ENCODE measurements around the gene NUB1.

NUB1 gene

DNA sequence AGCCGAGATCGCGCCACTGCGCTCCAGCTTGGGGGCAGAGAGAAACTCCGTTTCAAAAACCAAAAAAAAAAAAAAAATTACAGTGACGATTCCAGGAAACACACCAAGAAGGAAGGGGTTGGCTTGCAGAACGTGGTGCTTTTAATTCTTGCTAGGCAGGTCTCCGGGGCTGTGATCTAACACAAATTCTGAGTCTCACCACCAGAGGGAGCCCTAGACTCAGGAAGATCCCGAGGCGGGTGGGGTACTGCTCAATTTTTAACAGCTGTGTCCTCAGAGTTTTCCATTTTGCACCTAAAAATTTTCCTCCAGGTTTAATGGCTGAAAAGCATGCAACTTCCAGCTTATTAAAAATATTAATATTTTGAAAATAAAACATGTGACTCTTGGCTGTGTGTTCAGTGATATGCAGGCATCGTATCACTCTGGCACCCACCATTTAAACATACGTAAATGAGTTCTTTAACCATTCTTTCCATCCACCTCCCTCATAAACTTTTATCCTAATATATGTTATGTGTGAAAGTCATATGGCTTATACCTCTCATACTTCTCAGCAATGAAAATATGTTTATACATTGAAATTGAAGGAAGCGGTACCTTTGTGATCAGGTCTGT lies 26.5 kb upstream of the NUB1 start:
- DNase-seq: peak; percentile 15

GRCh38 chr7:151316896-151317295 lies 24.7 kb upstream of the NUB1 start:
- no peak for DNase-seq

DNA sequence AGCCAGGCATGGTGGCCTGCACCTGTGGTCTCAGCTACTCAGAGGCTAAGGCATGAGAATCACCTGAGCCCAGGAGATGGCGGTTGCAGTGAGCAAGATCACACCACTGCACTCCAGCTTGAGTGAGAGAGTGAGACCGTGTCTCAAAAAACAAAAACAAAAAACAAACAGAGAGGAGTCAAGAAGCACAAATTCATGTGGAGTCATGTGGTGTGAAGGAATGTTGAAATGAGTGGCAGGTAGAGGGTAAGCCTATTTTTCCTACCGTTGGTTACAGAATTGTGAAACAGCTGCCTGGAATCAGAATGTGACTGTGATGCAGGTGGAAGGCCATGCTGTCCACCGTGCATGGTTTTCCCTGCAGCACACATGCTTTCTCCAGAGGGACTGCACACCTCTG lies 23.7 kb upstream of the NUB1 start:
- DNase-seq: no peak

DNA sequence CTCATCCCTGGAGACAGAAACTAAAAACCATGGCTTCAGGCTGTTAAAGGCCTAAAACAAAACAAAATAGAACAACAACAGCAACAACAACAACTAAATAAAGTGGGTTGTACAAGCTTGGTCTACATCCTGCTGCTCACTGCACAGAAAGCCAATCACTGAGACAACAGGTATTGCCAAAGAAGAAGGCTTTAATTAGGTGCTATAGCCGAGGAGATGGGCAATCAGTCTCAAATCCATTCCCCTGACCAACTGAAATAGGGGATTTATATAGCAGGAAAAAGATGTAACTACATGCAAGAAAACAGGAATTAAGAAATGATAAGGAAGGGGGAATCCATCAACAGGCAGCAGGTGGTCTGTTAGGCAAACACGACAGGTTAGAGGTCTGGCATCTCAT lies 22.4 kb upstream of the NUB1 start:
- DNase-seq: no peak

DNA sequence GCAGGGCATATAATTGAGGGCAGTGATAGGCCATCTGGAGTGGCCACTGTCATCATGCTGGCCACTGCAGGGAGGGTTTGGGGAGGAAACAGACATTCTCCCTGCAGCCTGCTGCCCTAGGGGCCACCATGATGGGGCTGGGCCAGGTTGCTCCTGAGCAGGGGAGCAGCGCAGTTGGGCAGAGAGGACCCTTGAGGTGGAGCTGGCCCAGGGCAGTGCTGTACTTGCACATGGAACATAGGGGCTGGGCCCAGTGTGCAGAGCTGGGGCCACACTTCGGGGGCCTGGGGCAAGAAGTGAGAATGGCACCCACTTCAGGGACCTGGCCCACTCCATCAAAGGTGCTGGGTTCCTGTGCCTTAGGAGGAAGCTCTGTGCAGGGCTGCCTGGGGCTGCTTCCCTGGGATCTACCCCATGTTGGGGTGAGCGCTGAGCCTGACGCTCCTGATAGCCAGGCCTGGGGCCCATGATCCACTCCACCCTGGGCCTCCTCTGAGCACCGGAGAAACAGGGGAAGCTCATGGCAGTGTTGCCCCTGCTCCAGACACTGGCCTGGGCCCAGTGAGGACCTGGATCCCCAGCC lies 21.3 kb upstream of the NUB1 start:
- DNase-seq: no peak

DNA sequence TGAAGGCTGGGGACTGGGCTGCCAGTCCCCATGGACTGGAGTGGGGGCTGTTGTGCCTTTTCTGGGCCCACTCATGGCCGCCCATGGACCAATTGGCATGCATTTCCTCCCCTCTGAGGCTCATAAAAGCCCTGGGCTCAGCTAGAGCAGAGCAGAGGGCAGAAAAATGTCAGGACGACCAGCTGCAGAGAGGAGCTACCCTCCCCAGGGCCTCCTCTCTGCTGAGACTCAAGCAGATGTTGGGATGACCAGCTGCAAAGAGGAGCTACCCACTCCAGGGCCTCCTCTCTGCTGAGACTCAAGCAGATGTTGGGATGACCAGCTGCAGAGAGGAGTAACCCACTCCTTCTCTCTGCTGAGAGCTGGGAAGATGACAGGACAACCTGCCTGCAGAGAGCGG lies 20.3 kb upstream of the NUB1 start:
- no peak for DNase-seq

- DNase-seq: no peak
Observed at GRCh38 chr7:151322906-151323305, 18.7 kb upstream of the NUB1 start.

GRCh38 chr7:151327022-151327421 lies 14.6 kb upstream of the NUB1 start:
- no peak for DNase-seq

DNA sequence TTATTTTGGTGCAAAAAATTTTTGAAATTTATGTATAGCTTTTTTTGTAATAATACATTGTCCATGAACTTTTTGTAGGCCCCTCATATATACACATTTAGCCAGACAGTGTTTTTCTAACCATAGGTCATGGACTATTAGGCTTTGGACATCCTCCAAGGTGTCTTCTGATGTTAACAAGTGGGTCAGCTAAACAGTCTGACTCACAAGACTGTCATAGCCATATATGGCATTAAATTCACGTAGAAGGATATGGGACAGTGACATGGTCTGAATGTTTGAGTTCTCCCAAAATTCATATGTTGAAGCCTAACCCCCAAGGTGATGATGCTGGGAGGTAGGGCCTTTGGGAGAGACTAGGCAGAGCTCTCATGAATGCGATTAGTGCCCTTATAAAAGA lies 14.0 kb upstream of the NUB1 start:
- DNase-seq: peak; percentile 57

GRCh38 chr7:151330181-151330580 lies 11.4 kb upstream of the NUB1 start:
- DNase-seq: no peak

DNA sequence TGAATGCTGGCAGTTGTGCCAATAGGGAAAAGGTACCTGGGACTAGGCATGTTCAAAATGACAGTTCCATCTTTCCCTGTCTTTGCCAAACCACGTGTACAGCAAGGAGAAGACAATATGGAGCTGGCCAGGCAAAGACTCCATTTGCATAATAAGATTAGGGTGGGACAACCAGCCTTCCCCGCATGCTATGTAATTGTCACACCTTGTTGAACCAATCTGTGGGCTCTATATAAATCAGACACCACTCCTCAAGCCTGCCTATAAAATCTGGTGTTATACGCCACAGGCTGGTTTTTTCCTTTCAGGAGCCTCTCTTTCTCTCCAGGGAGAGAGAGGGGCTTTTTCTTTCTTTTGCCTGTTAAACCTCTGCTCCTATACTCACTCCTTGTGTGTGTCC lies 11.0 kb upstream of the NUB1 start:
- no peak for DNase-seq

DNA sequence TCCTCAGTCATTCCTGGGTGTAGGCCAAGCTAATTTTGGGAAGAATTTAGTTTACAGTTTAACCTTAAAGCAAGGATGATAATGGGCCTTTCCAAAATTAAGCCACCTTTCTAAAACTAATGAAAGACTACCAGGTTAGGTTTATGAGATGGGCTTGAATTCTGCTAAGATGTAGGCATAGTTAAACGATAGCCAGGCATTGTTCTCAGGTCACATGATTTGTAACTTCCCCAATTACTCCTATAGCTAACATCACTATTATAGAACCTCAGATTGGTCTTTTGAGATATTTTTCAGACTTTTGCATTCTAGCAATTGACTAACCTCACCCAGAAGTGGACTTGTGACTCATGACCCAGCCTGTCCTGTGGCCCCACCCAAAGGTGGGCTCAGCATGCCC lies 7.0 kb upstream of the NUB1 start:
- DNase-seq: no peak

DNA sequence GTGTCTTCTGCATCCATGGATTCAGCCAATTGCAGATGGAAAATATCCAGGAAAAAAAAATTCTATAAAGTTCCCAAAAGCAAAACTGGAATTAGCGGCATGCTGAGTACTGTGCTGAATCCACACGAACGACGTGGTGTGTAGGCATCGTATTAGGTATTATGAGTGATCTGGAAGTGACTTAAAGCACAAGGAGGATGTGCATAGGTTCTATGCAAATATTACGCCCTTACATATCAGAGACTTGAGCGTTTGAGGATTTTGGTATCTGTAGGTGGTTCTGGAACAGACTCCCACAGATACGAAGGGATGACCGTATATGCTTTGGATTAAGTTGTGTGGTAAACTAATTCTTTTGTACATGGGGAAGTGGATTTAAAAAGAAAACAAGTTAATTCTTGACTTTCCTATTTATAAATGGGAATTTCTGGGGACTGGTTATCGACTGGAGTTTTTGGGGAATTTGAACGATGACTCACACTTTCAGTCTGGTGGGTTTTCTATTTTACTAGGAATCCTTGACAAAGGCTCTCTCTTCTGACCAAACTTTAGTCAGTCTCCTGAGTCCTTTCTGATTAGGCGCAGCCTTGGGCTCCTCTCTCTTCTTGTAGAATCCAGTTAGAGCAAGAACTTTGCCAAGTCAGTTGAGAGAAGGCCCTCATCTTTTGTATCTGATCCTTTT lies 5.4 kb upstream of the NUB1 start:
- DNase-seq: no peak

- DNase-seq: no peak
Observed at GRCh38 chr7:151337346-151337745, 4.3 kb upstream of the NUB1 start.

DNA sequence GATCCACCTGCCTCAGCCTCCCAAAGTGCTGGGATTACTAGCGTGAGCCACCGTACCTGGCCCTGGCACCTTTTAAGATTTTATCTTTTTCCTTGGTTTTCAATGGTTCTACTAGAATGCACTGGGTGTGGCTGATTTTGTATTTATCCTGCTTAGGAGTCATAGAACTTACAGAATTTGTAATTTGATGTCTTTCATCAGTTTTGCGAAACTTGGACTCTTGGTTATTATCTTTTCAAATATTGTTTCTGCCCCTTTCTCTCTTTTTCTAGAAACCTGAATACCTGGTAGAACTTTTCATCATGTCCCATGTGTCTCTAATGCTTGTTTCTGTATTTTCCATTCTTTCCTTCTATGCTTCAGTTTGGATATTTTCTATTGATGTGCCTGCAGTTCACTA lies 2.8 kb upstream of the NUB1 start:
- no peak for DNase-seq

DNA sequence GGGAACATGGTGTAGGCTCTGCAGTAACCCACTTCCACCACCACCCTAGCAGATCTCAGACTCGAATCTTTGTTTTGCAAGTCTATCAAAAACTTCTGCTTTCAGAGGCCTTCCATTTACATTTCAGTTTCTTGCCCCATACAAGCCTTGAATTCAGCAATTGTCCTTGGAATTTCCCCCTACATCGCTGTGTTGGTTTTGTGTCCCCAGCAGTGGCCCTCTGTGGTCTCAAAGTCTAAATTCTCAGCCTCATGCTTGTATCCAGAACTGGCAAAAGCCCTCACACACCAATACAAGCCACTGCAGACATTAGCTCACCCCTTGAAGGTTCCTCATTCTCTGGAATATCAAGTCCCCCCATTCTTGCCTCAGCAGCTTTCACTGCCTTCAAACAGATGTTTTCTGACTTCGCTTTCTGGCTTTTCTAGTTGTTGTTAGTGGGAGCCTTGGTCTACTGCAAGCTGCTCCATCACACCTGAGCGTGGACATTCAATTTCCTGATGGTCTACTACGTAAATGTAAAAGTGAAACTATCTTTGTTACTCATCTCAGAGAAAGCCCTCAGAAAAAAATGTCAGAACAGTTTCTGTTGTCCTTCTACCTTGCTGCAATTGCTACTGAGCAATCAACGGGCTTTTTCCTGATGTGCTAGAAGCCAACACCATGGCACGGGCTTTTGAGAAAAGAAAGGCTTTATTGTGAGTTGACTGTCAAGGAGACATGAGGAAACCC lies 1.8 kb upstream of the NUB1 start:
- DNase-seq: no peak

- DNase-seq: no peak
Observed at GRCh38 chr7:151340794-151341356, 737 bp upstream of the NUB1 start.

DNA sequence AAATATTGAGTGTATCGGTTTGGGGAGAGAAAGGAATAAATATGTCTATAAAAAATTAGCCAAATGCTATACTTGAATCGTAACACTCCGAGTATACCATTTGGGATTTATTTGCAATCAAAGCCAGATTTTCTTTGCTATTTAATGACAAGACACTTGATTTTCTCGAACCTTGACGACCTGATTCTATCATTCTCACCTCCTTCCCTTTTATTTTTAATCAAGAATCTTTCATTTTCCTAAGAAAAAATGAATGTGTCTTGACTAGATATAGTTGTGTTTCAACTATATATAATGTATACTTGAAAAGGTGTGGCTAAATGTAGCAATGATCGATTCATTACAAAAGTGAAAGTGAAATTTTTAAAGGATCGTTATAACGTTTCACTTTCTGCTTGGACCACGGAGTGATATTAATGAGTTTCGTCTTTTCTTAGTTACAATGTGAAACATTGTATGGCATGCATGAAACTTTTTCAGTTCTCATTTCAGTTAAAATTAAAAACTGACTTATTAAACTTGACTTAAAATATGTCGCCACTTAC lies 562 bp downstream of the NUB1 start:
- DNase-seq: no peak

- no peak for DNase-seq
Observed at GRCh38 chr7:151342811-151343210, 1.2 kb downstream of the NUB1 start.

DNA sequence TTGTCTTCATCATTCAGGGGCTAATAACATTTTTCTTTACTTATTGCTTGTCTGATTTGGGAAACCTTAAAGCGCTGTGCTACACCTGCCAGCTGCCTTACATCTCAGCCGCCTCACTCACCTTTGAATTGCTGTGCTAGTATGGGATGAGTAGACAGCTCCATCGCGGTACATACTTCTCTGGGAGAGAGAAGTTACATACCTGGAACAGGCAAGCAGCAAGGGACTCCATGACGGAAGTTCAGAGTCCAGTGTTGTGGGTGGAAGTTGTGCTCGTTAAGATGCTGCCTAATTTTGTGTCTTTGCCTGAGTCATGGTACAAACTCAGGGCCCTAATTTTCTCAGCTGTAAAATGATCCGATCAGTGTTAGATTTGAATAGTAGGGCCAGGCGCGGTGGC lies 1.9 kb downstream of the NUB1 start:
- no peak for DNase-seq

DNA sequence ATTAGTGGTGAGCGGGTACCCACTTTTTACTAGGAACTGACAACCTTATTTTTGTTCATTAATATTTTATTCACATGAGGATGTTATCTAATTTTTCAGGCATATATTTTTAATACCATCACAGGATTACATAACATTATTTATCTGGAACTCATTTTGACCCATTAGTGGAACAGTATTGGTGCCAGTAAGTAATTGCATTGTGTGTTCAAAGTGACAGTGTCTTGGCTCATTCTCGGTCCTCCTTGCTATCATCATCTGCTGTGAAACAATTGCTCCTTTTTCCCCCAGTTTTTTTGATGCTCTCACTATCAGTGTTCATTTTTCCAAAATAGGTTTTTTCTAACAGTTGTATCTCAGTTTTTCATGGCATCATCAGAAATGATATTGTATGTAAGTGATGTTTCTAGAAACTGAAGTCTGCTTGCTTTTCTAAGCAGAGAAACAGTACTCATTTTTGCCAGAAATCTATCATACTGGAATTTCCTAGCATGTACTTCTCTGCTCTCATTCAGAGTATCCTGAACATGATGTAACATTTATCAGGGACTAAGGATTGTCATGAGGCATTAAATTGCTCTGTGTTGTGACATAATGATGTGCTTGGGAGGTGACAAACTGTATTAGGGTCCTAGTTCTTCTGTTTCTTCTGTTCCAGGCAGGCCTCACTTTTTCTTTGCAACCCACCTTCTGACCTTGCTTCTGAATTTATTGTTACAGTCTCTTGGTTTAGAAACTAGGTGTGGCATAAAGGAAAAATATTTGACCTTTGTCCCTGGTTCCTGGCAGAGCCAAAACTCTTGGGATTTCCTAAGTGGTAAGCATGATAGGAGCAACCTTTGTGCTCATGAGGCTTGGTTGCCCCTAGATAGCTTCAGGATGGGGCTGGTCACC lies 4.2 kb downstream of the NUB1 start:
- DNase-seq: no peak

DNA sequence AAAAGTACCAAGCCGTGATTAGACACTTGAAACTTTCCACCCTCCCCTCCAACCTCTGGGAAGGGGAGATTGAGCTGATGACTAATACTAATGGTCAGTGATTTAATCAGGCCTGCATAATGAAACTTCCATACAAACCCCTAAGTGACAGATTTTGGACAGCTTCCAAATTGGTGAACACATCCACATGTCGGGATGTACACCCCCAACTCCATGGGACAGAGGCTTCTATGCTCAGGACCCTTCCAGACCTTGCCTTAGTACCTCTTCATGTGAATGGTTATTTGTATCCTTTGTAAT lies 4.8 kb downstream of the NUB1 start:
- no peak for DNase-seq

GRCh38 chr7:151347200-151347599 lies 5.6 kb downstream of the NUB1 start:
- DNase-seq: no peak

Measured in kidney glomerular epithelial cell (primary cell).